GM19467 (cell line): ENCODE results near the gene PRAMEF4.
"Not testable (repeated sequence)": the region's sequence is repeated elsewhere in the genome, so short reads cannot be mapped to it uniquely, and the experiment has no call there.

Experiments
- ATAC-seq: cut with Tn5 transposase; IDR thresholded peaks from one replicate; pipeline ENCODE4 v1.9.1; 2021; ENCODE audit warnings: mild to moderate bottlenecking, moderate library complexity; ENCODE audit not compliant: unreplicated experiment

Gene PRAMEF4

DNA sequence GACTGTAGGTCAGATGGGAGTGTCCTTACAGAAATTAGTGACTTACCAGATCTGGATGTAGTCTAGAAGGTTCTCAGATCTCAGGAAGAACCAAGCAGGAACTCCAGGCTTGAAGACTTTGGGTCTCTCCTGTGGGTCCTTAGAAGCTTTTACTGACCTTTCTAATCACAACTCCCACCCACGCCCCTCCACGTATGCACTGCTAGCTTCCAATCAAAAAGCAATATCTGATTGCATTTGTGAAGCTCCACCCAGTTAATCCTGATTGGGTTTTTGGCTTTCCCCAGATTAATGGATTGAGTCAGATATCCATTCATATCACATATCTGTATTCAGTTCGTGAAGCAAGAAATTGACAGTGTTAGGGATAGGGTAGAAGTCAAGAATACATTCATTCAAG, at the start of gene PRAMEF4:
TSS of gene PRAMEF4 (minus strand) at position 101 of the 400 bp plus-strand sequence. CDS start 2,807 bp downstream, outside the sequence.
- not testable (repeated sequence) for ATAC-seq

DNA sequence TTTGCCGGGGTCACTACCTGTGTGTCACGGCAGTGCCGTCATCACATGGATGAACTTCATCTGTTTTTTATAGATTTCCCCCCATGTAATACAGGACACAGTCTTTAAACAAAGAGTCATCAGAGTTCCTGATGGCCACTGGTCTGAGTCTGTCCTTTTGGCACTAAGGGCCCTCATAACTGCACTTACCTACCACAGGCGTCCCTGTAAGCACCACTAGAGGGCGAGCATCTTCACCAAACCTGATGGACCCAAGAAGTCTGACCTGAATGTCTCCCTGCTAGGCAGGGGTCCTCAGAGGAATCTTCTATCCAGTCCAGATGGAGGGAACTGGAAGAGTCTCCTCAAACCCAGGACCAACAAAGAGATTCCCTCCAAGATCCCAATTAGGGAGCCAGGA, 38.4 kb upstream of the PRAMEF4 start:
- not testable (repeated sequence) for ATAC-seq

DNA sequence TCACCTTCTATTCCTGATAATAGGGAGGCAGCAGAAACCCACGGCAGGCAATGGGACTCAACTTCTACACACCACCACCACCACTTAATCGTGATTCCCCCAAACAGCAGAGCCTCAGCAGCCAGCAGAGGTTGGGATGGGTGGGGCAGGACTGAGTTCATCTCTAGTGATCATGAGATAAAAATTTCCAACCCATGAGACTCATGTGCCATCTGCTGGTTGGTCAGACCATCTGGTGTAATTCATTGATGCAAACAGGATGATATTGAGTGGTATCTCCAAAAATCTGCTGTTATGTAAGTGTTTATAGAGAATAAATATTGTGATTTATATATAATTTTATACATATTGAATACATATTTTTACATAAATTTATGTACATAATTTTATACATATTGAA, 35.7 kb upstream of the PRAMEF4 start:
- not testable (repeated sequence) for ATAC-seq

GRCh38 chr1:12916310-12916709, 30.3 kb upstream of the PRAMEF4 start, which contains the start of gene PRAMEF7:
Gene PRAMEF7, plus strand, starts transcription at chr1:12916610. Its CDS starts 1,083 bp downstream, at chr1:12917693.
- not testable (repeated sequence) for ATAC-seq

DNA sequence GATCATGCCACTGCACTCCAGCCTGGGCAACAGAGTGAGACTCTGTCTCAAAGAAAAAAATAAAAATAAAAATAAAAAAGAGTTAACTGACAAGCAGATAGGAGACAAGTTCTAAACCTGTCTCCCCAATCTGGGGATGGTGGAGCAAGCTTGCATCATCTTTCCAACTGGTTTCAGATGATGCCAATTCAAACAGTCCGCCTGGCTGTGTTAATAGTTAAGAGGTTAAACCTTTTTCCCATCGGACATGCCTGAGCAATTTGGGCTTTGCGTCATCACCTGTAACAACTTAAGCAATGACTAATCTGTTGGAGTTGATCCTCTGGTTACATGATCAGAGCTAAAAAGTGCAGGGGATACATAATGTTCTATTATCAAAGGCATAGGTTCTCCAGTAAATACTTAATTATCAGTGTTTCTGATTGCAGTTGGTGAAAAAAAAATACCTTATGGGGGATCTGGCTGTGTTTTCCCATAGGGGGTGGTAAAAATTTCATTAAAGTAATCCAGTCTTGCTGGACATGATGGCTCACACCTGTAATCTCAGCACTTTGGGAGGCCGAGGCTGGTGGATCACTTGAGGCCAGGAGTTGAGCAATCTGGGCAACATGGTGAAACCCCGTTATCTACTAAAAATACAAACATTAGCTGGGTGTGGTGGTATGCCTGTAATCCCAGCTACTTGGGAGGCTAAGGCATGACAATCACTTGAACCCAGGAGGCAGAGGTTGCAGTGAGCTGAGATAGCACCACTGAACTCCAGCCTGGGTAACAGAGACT, 18.0 kb upstream of the PRAMEF4 start:
- not testable (repeated sequence) for ATAC-seq

GRCh38 chr1:12899186-12899585, 13.2 kb upstream of the PRAMEF4 start:
- not testable (repeated sequence) for ATAC-seq

DNA sequence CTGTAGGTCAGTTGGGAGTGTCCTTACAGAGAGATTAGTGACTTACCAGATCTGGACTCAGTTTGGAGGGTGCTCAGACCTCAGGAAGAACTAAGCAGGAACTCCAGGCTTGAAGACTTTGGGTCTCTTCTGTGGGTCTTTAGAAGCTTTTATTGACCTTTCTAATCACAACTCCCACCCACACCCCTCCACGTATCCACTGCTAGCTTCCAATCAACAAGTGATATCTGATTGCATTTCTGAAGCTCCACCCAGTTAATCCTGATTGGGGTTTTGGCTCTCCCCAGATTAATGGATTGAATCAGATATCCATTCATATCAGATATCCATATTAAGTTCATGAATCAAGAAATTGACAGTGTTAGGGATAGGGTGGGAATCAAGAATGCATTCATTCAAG, 12.2 kb upstream of the PRAMEF4 start, which contains the start of gene PRAMEF10:
TSS of gene PRAMEF10 (minus strand) at position 101 of the 400 bp plus-strand sequence. CDS start 2,423 bp downstream, outside the sequence.
- ATAC-seq: not testable (repeated sequence)

DNA sequence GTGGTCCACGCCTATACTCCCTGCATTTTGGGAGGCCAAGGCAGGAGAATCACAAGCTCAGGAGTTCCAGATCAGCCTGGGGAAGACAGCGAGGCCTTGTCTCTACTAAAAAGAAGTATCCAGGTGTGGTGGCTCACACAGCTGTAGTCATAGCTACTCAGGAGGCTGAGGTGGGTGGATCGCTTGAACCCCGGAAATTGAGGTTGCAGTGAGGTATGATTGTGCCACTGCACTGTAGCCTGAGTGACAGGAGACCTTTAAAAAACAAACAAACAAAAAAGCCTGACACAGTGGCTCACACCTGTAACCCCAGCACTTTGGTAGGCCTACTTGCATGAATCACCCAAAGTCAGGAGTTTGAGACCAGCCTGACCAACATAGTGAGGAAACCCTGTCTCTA, 7.5 kb downstream of the PRAMEF4 start:
- not testable (repeated sequence) for ATAC-seq

DNA sequence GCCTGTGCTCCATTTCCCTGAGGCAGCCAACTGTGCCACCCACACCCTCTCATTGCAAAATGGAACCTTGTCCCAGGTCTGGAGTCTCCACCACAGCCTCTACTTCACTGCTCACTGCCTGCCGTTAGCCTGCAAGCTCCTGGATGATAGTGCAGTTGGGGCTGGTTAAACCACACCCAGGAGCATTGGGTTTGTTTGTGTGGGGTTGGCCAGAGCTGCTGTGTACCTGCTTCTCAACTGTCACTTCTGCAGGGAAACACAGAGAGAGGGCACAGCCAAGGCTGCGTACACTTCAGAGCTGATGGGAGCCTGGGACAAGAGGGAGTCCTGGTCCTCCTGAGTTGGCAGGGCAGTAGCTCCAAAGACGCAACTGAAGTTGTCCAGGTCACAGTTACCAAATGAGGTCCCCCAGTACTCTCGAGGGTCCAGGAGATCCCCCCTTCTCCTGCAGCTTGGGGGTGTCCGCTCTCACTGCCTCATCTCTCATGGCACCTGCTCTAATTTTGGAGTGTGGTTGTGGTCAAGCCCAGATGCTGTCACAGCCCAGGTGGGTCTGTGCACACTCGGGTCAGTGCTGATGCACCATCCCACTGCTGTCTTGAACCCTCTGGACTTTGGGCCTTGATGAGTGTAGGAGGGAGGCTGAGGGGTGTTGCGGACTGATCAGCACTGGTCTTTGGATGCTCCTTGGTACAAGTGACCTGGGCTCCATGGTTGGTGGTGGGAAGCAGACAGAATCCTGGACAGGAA, 22.7 kb downstream of the PRAMEF4 start:
- ATAC-seq: not testable (repeated sequence)

DNA sequence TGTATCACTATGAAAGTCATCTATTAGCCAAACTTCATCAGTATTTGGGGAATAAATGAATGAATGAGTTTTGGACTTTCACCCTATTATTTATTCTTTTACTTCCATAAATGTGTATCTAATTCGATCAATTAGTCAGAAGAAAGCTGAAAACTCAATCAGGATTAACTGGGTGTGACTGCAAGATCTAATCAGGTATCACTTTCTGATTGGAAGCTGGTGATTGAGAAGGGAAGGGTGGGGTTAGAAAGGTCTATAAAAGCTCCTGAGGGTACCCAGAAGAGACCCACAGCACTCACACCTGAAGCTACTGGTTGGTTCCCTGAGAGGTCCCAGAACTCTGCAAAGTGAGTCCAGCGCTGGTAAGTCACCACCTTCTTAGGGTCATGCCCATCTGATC, 29.2 kb downstream of the PRAMEF4 start, which contains the start of gene PRAMEF2:
TSS of gene PRAMEF2 (plus strand) at position 301 of the 400 bp plus-strand sequence. CDS start 1,924 bp downstream, outside the sequence.
- ATAC-seq: not testable (repeated sequence)

DNA sequence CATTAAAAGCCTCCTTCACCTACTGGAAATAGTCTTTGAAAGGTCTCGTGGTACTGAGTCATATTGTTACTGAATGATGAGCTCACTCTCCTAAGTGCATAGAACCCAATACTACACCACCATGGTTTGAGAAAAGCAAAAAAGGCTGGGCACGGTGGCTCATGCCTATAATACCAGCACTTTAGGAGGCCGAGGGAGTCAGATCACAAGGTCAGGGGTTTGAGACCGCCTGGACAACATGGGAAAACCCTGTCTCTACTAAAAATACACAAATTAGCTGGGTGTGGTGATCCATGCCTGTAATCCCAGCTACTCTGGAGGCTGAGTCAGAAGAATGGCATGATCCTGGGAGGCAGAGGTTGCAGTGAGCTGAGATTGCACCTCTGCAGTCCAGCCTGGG, 34.2 kb downstream of the PRAMEF4 start:
- no peak for ATAC-seq

DNA sequence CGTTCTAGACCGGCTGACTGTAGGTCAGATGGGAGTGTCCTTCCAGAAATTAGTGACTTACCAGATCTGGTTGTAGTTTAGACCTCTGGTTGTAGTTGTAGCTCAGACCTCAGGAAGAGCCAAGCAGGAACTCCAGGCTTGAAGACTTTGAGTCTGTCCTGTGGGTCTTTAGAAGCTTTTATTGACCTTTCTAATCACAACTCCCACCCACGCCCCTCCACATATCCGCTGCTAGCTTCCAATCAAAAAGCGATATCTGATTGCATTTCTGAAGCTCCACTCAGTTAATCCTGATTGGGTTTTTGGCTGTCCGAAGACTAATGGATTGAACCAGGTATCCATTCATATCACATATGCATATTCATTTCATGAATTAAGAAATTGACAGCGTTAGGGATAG, 37.4 kb downstream of the PRAMEF4 start, which contains the start of gene HNRNPCL1:
TSS of gene HNRNPCL1 (minus strand) at position 101 of the 400 bp plus-strand sequence. CDS start 431 bp downstream, outside the sequence.
- ATAC-seq: not testable (repeated sequence)

DNA sequence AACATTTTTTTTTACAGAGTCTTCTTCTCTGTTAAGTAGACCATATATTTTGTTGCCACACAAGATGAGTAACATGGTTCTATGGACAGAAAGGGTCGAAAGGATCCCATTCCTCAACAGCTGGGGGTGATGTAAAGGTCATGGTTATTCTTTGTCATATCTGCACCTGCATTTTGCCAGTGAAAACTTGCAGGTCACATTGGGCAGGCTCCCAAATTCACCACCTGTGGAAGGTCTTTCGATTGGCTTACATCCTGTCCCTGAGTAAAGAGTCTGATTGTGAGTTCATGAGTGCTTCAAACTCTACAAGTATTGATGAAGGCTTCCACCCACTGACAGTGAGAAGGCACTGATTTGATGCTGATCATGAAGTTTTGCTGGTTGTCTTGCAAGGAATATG, 52.8 kb downstream of the PRAMEF4 start:
- not testable (repeated sequence) for ATAC-seq

DNA sequence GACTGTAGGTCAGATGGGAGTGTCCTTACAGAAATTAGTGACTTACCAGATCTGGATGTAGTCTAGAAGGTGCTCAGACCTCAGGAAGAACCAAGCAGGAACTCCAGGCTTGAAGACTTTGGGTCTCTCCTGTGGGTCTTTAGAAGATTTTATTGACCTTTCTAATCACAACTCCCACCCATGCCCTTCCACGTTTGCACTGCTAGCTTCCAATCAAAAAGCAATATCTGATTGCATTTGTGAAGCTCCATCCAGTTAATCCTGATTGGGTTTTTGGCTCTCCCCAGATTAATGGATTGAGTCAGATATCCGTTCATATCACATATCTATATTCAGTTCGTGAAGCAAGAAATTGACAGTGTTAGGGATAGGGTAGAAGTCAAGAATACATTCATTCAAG, 54.7 kb downstream of the PRAMEF4 start, which contains the start of gene PRAMEF11:
TSS of gene PRAMEF11 (minus strand) at position 101 of the 400 bp plus-strand sequence. CDS start 2,621 bp downstream, outside the sequence.
- not testable (repeated sequence) for ATAC-seq
